Activated gamma-delta T cell treated with anti-CD3 and anti-CD28 coated beads, Interleukin-2, amount 50 U/mL, for 16 hours (primary cell): ENCODE results near the gene CAMTA1.

Experiments
- DNase-seq: peaks from one replicate; pipeline ENCODE4 v3.0.0-alpha.2; 2020; ENCODE audit warnings: low read depth

The CAMTA1 gene

DNA sequence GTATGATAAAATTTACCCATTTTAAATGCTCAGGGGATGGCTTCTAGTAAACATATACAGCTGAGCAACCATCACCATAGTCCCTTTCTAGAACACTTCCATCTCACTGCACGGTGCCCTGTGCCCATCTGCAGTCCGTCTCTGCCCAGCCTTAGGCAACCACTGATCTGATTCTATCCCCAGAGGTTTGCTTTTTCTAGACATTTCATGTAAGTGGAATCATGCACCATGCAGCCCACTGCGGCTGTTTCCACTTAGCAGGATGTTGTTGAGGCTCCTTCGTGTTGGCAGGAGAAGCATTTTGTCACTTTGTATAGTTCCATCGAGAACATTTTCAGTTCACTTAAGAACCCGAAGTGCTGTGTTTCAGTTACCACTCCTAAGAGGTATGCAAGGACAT, 958.1 kb downstream of the CAMTA1 start:
- no peak for DNase-seq

DNA sequence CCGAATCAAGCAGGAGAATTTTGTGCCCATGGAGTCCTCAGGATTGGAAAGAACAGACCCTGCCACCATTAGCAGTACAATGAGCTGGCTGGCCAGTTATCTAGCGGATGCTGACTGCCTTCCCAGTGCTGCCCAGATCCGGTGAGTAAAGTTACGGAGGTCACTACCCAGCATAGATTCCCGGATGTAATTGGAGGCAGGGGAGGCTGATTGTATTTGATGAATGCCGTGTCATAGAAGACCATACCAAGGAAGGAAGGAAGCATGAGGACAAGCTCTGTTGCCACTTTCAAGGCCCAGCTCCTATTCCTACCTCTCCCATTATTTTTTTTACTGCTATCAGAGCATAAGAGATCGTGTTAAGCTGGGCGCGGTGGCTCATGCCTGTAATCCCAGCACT, 959.6 kb downstream of the CAMTA1 start:
- DNase-seq = no peak

DNA sequence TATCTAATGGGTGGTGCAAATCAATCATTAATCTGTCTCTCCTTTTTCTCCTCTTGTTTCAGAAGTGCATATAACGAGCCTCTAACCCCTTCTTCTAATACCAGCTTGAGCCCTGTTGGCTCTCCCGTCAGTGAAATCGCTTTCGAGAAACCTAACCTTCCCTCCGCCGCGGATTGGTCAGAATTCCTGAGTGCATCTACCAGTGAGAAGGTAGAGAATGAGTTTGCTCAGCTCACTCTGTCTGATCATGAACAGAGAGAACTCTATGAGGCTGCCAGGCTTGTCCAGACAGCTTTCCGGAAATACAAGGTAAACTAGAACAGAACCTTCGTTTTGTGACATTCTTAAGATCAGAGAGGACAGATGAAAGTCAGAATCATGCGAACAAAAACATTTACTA, 960.5 kb downstream of the CAMTA1 start:
- no peak for DNase-seq

DNA sequence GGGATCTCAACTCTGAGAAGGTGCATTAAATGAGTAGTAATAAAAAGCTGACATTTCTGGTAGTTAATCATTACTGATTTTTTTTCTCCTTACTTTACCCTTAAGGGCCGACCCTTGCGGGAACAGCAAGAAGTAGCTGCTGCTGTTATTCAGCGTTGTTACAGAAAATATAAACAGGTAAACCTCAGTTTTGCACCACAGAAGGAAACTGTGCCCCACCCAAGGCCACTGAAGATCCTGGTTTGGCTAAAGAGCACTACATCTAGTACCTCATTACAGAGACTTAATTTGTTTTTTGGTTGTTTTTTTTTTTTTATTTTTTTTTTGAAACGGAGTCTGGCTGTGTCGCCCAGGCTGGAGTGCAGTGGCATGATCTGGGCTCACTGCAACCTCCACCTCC, 962.4 kb downstream of the CAMTA1 start:
- DNase-seq = no peak

DNA sequence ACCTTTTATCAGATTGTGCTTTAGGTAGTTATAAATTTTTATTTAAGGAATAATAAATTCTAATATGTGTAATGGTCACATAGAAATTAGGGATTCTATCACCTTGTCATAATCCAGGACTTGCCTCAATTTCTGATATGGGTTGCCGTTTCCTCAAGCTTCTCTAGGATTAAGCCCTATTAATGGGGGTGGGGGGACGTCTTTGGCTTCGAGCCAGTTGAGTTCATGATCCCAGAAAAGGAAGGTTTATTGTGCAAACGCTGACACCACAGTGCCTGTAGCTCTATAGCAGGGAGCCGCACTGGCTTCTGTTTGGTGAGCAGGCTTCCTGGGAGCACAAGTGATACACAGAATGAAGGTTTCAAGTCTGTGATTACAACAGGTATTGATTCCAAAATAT, 963.9 kb downstream of the CAMTA1 start:
- no peak for DNase-seq

DNA sequence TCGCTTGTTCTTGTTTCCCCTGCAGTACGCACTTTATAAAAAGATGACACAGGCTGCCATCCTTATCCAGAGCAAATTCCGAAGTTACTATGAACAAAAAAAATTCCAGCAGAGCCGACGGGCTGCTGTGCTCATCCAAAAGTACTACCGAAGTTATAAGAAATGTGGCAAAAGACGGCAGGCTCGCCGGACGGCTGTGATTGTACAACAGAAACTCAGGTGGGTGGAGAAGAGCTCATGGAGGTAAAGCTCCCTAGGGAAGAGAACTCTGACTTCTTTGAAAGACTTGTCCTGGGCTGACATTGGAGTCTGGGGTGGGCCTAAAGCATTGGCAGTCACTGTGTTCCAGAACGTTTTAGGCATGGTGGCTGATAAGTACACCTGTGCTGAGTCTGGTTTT, 965.9 kb downstream of the CAMTA1 start:
- no peak for DNase-seq

DNA sequence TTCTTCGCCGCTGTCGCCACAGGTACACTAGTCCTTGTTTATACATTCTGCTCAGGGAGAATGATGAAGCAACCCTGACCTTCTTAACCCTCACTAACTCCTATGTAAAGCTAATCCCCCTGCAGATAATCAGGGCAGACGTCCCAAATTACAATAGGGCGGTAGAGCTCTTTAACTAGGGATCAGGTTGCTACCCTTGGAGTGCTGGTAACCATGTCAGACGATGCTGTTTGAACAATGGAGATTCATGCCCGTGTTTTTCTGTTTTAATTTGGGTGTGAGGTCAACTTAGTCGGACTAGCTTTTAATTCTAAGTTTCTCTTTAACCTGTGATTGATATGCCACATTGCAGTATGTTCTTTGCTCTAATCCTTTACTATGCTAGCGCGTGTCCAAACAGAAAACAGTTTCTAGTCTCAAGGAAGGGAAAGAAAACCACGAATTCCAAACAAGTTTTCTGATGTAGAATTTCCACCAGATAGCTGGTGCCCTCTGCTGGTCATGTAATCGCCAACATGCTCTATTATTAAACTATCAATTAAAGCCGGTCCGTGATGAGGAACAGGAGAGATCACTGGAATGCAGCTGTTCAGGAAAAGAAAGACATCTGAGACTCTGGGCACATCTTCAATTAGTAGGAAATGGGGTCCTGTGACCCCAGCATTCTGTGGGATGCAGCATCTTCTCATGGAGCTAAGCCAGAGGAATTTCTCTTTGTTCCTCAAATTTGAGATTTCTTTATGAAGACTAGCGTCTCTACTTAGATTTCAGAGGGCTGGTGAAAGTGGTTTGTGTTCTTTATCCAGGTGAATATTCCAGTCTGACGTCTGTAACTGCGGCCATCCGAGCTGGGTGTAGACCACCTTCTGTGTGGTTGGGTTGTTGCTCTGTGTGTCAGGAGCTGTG, 967.5 kb downstream of the CAMTA1 start:
- DNase-seq = peak; percentile 32

DNA sequence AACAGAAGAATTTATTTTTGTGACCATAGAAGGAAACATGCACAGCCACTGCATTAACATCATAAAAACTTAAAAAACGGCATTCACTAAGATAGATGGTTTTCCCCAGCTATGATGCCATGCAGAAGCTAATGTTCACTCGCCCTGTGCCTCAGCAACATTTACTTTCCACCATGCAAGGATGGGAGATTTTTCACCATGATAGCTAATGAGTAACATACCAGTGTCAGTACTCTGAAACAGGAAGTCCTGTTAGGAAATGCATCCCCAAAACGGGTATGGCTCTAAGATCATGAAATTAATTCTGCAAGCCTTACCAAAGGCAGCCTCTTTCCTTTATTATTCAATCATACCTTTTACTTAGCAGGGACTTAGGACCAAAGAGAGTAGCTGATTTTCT, 968.4 kb downstream of the CAMTA1 start:
- DNase-seq = no peak

DNA sequence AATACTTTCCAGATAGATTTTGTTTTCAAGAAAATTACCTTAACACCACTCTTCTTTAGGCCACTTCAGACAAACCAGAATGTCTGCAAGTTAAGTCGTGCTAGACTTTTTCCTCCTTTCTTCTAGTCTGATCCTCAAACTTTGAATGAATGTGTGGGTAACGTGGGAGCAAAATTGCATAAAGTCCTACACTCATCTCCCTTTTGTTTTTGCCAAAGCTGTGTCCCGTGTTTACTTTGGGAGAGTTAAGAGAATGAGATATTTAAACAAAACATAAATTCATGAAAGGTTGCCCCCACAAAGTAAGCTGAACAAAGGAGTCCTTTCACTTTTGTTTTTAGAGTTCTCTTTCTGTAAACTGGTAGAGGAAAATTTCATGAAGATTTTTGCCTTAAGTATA, 969.0 kb downstream of the CAMTA1 start:
- DNase-seq = no peak

DNA sequence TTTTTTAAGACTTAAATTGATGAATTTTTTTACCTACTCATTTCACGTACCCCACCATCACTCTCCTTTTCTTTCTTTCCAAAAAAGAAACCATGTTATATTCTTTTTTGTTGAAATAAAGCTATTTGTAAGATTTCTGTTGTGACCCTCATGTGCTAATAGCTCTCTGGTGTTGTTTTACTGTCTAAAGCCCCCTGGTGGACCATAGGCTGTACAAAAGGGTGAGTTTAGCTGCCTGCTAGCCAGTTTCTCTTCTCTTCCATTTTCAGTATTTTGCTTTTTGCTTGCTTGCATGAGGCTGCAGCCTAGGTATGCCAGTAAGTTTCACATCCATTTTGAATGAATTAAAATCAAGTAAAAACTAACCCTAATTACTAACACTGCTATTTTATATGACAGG, 970.2 kb downstream of the CAMTA1 start:
- no peak for DNase-seq

DNA sequence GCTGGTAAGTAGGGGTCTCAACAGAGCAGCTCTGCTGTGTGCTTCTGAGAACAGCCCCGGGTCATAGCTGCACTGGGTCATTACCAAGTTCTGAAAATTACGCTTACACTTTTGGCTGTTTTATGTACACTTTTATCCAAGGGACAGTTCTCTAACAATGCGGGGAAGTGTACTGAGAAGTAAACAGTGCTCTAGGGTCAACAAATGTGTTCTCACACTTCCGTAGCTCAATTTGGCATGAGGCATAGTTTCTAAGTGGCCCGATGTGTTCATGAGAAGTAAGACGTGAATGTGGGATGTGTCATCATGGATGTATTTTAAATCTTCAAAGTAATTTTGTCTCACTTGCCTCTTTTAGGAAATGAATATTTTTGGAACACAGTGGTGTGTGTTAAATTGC, 975.0 kb downstream of the CAMTA1 start:
- DNase-seq = no peak

DNA sequence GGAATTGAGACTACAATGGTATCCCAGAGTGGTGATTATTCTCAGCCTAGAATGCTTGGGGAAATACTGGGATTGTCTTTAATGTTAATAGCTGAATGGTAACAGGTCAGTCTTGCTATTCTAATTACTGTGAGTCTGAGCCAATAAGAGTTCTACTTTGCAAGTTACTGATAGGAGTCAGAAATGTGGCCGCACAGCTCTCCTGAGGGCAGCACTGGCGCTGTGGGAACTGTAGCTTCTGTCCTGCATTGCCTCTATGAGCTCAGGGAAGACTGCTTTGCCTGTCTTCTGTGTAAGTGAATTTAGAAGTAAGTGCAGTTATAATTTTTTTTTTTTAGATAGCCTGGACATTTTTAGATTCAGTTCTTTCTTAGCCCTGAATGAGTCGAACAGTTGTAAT, 975.8 kb downstream of the CAMTA1 start:
- DNase-seq = no peak

DNA sequence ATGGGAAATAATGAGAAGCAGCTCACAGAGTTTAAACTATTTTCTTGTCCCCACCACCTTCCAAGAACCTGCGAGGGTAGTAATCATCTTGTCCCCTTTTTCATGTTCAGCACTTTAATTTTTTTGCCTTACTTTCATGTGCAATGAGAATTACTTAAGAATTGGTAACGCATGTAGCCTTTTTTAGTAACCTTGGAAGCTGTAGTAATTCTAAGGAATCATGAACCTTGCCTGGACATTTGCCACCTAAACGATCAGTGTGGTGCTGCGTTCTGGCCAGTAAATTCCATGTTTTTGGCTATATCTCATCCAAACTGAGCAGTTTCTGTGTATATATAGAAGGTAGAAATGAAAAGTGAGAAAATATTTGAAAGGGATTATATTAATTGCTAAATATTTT, 981.9 kb downstream of the CAMTA1 start:
- DNase-seq = no peak

DNA sequence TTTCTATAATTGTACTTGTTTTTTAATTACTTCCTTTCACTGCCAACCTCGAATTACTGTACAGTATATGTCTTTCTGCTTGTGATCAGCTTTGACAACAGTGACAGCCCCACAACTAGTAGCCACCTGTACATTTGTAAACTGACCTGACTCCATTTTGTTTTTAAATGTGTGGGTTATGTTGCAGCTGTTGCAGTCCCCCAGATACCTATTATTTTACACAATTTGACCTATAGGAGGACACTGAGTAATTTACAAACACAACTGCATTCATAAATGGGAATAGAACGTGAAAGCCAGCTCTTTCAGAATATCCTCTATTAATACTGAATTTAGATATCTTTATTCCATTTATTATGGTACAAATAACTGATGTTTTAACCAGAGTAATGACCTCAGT, 983.3 kb downstream of the CAMTA1 start:
- no peak for DNase-seq

DNA sequence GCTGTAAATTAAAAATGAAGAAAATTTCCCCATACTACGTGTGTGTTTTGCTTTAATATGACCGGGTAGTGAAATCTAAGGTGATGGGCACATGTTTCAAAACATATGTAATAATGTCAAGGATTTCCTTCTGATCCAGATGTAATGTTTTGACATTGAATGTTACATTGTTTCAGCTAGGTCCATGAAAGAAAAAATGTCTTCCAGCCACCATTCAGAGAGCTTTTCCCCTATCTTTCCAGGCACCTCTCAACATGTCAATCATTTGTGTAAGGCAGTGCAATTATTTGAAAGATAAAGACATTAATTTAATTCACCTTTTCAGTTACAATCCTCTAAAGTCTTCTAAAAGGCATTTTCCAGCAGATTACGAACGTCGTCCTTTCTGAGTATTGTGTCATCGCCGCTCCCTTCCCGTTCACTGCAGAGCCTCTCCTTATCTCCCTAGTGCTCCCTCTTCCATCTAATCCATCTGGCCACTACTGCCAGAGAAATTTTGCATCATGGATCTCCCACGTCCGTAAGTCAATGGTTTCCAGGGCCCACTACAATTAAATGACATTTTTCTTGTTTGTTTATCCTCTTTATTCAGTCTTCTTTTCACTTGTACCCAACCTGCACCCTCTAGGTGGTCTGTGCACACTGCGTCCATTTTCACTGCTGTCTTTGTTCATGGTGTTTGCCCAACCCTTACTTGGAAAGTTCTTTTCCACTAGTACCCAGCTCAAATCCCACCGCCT, 984.6 kb downstream of the CAMTA1 start:
- DNase-seq = no peak

DNA sequence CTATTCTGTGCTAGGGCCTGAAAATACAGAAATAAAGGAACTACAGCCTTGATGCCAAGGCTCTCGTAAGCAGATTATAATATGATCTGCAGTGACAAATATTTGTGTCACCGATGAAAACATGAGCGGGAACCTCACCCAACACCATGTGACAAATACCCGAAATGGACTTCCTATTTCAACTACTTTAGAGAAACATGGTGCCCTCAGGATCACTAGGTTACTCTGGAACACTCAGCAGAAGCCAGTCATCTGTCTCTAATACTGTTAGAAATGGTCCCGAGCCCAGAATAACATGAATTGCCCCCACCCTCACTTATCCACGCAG, 985.4 kb downstream of the CAMTA1 start:
- DNase-seq = no peak

DNA sequence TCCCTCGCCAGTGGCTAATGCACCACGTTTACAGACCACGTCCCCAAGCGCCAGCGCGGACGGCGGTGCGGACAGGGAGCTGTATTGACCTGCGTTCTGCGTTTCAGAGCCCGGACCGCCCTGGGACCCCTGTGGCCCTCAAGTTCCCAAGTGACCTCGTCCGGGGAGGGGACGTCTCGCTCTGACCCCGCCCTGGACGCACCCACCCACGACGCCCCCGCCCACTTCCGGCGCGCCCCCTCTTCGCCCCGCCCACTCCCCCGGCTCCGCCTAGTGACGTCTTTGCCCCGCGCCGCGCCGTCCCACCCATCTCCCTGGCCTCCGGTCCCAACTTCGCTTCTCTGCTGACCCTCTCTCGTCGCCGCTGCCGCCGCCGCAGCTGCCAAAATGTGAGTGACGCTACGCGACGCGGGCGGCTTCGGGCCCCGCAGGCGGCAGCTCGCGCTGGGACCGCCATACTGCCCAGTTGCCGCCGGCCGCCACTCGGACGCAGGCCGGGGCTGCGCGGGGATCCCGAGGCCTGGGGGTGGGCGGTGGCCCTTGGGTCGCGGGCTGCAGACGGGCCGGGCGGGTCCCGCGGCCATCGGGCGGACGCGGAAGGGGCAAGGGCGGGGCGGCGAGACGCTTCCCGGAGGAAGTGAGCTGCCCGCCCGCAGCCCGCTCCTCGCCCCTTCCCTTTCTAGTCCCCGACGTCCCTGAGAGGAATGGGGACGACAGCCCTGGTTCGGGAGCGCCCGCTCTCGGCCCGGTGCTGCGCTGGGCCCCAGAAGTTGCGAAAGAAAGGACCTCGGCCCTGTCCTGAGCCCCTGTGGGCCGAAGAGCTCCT, 986.0 kb downstream of the CAMTA1 start, which contains the start of gene VAMP3:
VAMP3 (plus strand) TSS at position 300 of the 826 bp plus-strand sequence; CDS start at position 388, 88 bp downstream.
- peak; percentile 86 for DNase-seq

DNA sequence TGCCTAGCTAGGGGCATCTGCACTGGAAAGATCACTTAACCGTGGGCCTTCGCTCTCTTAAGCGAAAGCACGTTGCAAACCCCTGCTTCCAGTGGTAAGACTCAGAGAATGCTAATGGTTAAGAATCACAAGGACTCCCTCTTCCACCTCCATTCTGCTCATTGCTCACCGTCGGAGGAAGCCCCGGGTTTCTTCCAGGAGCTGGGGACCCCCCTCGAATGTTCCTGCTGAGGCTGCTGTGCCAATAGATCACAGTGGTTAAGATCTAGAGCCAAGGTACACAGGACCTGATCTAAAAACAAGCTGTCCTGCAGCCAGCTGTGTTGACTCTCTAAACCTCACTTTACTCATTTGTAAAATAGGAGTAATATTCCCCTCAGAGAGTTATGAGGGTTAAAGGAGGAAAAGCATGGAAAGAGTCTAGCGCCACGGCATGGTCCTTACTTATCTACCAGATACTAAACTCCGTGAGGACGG, 986.6 kb downstream of the CAMTA1 start:
- no peak for DNase-seq

DNA sequence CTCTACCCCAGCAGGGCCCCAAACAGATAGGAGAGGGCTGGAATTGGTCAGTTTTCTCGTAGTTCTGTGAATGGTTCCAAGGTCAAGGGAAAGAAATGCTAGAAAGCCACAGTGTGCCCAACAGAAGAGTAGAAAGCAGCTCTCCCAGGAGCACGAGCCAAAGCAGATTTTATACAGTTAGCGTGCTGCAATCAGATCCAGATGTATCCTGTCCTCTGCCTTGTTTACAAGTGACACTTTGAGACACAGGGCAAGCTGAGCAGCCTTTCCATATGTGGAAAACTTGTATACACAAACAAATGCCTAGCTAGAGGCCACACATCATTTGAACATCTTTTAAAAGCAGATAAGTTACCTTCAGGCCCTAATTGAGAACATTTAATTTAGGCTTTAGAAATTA, 992.3 kb downstream of the CAMTA1 start:
- no peak for DNase-seq

DNA sequence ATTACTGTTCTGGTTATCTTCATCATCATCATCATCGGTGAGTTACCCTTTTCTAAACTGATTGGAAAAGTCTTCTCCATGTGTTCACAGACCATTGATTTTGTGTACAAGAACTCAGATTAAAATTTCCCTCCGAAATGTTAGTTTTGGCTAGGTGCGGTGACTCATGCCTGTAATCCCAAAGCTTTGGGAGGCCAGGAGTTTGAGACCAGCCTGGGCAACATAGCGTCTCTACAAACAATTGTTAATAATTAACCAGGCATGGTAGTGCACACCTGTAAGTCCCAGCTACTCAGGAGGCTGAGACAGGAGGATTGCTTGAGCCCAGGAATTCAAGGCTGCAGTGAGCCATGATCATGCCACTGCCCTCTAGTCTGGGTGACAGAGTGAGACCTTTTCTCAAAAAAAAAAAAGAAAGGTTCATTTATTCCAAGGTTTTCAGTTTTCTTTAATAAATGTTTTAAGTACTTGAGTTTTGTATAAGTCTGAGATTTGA, 992.9 kb downstream of the CAMTA1 start:
- DNase-seq = no peak

DNA sequence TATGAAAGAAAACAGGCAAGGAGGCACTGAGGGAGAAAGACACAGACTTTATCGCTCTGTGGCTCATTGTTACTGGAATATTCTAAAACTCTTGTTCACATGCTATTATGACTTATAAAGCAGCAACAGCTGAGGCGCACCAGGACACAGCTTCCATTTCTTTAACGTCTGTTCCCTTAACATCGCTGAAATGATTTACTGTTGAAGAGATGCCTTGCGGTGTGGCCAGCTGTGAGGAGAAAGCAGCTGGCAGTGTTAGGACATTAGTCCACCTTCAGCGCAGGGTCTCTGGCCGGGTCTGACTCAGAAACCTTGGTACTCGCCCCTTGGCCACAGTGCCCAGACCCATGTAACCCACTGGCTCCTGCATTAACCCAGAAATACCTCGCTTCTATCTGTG, 995.7 kb downstream of the CAMTA1 start:
- no peak for DNase-seq

DNA sequence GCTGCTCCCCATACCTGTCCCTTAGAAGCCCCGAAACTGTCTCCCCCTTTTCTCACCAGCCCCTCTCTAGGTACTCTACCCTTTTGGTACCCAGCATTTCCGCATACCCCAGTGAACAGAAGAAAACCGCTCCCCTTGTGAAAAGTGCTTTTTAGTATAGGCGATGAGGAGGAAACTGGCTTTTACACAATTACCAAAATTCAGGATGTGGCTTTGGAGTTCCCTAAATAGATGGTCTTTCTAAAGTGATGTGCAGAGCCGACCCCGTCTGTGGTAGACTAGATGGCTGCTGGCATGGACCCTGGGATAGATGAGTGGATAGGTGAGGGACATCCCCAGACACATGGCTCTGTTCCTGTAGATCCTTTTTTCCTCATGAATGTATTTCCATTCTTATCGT, 996.2 kb downstream of the CAMTA1 start:
- DNase-seq = no peak
